CD4-positive, alpha-beta T cell treated with Interleukin-17A for 4 hours (primary cell): ENCODE results near the gene FAM47E.

Experiments used
- DNase-seq: peaks from one replicate; pipeline ENCODE4 v3.0.0-alpha.2; 2020; ENCODE audit warnings: mixed read lengths

The FAM47E gene

GRCh38 chr4:76251441-76252270 is at the start of gene FAM47E:
FAM47E (plus strand) TSS chr4:76251721; CDS start chr4:76251747, 26 bp downstream.
- DNase-seq: peak; percentile 47

- no peak for DNase-seq
Observed at GRCh38 chr4:76203541-76203940, 48.0 kb upstream of the FAM47E start.

- no peak for DNase-seq
Observed at GRCh38 chr4:76204936-76205335, 46.6 kb upstream of the FAM47E start.

- DNase-seq: no peak
Observed at GRCh38 chr4:76205476-76205875, 46.0 kb upstream of the FAM47E start.

GRCh38 chr4:76206222-76206942 is 45.1 kb upstream of the FAM47E start:
- DNase-seq: no peak

- DNase-seq: no peak
Observed at GRCh38 chr4:76207549-76207948, 44.0 kb upstream of the FAM47E start.

GRCh38 chr4:76208005-76208765 is 43.3 kb upstream of the FAM47E start:
- no peak for DNase-seq

- DNase-seq: no peak
Observed at GRCh38 chr4:76209881-76210280, 41.6 kb upstream of the FAM47E start.

- no peak for DNase-seq
Observed at GRCh38 chr4:76210452-76210851, 41.1 kb upstream of the FAM47E start.

GRCh38 chr4:76211769-76212708 is 39.5 kb upstream of the FAM47E start:
- no peak for DNase-seq

- peak; percentile 59 for DNase-seq
Observed at GRCh38 chr4:76212851-76213414, 38.6 kb upstream of the FAM47E start.

- peak; percentile 79 for DNase-seq
Observed at GRCh38 chr4:76213415-76214176, 37.9 kb upstream of the FAM47E start, which contains the start of gene SCARB2. SCARB2 (minus strand) TSS chr4:76213824; CDS start chr4:76213543, 281 bp downstream.

- no peak for DNase-seq
Observed at GRCh38 chr4:76214177-76214675, 37.3 kb upstream of the FAM47E start.

- DNase-seq: no peak
Observed at GRCh38 chr4:76215077-76215476, 36.4 kb upstream of the FAM47E start.

- DNase-seq: no peak
Observed at GRCh38 chr4:76216524-76216923, 35.0 kb upstream of the FAM47E start.

- no peak for DNase-seq
Observed at GRCh38 chr4:76216975-76217814, 34.3 kb upstream of the FAM47E start.

GRCh38 chr4:76219299-76220055 is 32.0 kb upstream of the FAM47E start:
- no peak for DNase-seq

- no peak for DNase-seq
Observed at GRCh38 chr4:76224171-76224570, 27.4 kb upstream of the FAM47E start.

- DNase-seq: no peak
Observed at GRCh38 chr4:76226418-76226817, 25.1 kb upstream of the FAM47E start.
